Nephron progenitor cell (in vitro differentiated cells): Measurements from ENCODE around the gene TNFAIP8L3.

Experiments used
- DNase-seq: peaks from one replicate; pipeline ENCODE4 v3.0.0; 2021
- H3K27ac Mint-ChIP-seq: 2 replicates; pipeline ENCODE4 v1.8.0; 2021; ENCODE audit warnings: mild to moderate bottlenecking, moderate library complexity, mixed read lengths
- H3K27me3 Mint-ChIP-seq: 2 replicates; pipeline ENCODE4 v1.8.0; 2021; ENCODE audit warnings: mild to moderate bottlenecking, low read depth, mixed read lengths; ENCODE audit not compliant: poor library complexity
- H3K36me3 Mint-ChIP-seq: 2 replicates; pipeline ENCODE4 v1.8.0; 2021; ENCODE audit warnings: low read depth, mixed read lengths
- H3K4me1 Mint-ChIP-seq: 2 replicates; pipeline ENCODE4 v1.8.0; 2021; ENCODE audit warnings: mixed read lengths
- H3K4me3 Mint-ChIP-seq: 2 replicates; pipeline ENCODE4 v1.8.0; 2021; ENCODE audit warnings: mild to moderate bottlenecking, moderate library complexity, mixed read lengths
- H3K9me3 Mint-ChIP-seq: 2 replicates; pipeline ENCODE4 v1.8.0; 2021; ENCODE audit warnings: mild to moderate bottlenecking, moderate library complexity, mixed read lengths
- TF ChIP-seq, protein P1 (sequence below): fragments of 200-600 bp; sonication (generic); IDR thresholded peaks from 2 replicates; pipeline ENCODE4 v1.5.0; 2021; ENCODE audit warnings: antibody characterized with exemption

The TNFAIP8L3 gene

DNA sequence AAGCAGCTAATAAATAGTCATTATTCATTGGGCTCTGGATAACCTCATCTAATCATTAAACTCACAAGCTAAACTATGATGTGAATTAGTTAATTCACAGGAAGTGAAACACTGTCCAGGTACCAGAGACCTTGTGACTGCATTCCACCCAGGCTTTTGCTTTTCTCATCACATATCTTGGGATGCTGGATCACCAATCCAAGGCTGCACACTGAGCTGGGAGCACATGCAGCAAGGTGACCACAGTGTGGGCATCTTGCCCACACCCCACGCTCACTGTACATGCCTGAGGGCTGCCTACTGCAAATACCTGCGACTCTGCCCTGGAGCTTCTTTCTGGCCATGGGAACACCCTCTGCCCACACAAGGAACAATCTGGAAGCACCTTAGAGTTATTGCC, 40.6 kb upstream of the TNFAIP8L3 start:
- peaks cover 10% of the 10 kb centered on the region for H3K9me3 Mint-ChIP-seq
- H3K27me3 Mint-ChIP-seq = peaks cover 3% of the 10 kb centered on the region
- no peak overlapping the region for H3K27ac Mint-ChIP-seq
- no peak overlapping the region for H3K4me3 Mint-ChIP-seq
- peaks cover 6% of the 10 kb centered on the region for H3K4me1 Mint-ChIP-seq
- no peaks in the 10 kb centered on the region for H3K36me3 Mint-ChIP-seq
- TF ChIP-seq, protein P1, sequence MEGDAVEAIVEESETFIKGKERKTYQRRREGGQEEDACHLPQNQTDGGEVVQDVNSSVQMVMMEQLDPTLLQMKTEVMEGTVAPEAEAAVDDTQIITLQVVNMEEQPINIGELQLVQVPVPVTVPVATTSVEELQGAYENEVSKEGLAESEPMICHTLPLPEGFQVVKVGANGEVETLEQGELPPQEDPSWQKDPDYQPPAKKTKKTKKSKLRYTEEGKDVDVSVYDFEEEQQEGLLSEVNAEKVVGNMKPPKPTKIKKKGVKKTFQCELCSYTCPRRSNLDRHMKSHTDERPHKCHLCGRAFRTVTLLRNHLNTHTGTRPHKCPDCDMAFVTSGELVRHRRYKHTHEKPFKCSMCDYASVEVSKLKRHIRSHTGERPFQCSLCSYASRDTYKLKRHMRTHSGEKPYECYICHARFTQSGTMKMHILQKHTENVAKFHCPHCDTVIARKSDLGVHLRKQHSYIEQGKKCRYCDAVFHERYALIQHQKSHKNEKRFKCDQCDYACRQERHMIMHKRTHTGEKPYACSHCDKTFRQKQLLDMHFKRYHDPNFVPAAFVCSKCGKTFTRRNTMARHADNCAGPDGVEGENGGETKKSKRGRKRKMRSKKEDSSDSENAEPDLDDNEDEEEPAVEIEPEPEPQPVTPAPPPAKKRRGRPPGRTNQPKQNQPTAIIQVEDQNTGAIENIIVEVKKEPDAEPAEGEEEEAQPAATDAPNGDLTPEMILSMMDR = no peak
- DNase-seq = no peak

DNA sequence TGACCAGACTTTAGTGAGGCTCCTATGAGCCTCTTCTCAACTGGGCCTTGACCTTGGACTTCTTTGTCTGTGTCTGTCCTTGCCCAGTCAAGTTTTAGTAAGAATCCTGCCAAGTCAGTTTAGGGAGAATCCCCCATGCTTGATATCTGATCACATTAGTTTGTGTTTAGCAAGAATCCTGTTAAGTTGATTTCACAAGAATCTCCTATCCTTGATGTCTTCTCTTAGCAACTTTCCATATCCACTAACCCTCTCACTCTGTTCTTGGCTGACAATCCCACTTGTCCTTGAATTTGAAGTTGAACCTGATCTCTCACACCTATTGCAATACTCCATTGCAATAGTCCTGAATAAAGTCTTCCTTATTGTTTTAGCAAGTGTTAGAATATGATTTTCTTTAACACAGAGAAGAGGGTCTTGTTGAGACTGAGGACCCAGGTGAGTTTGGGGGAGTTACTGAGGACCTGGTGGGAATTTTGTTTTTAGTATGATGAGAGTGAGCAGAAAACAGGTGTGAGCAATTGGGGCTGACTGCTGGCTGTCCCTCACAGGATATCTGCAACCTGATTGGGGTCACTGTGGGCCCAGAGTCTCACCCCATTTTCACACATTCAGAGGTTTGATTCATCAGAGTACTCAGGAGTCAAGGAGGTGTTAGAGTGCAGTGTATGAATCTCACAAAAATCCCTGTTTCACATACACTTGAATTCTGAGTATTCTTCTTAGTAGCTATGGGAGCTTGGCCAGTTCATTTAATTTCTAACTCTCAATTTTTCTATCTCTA, 39.9 kb upstream of the TNFAIP8L3 start:
- Mint-ChIP-seq H3K9me3 (peaks cover 3% of the 10 kb centered on the region), H3K4me1 (peaks cover 6% of the 10 kb centered on the region), H3K27me3 (peaks cover 3% of the 10 kb centered on the region), H3K27ac (no peak overlapping the region), H3K36me3 (no peaks in the 10 kb centered on the region), H3K4me3 (no peak overlapping the region)
- no peak for DNase-seq
- TF ChIP-seq, protein P1 = no peak

DNA sequence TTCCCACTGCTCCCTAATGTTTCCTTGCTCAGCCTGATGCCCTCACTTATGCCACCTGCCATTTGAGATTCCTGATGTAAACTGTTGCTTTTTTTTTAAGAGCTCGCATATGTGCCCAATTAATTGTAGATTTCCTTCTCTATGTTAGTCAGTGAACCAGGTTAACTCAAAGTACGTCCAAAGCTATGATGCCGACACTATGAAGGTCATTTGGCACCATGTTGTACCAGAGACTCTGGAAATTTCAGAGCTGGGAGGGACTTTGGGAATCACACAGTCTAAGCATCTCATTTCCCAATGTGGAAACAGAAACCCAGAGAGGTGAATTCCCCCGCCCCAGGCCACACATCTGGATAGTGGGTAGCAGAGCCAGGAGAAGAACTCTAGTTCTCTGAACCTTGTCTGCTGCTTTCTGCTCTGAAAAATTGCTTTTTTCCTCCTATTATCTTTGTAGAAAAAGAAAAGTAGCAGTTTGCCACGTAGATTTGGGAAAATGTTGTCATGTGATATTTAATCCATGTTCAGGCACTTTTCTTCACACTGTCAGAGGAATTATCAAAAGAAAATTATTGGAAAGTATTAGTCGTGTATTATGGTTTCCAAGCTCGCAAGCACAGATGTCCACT, 38.5 kb upstream of the TNFAIP8L3 start:
- no peaks in the 10 kb centered on the region for H3K9me3 Mint-ChIP-seq
- TF ChIP-seq, protein P1 = peak; percentile 17
- no peak overlapping the region for H3K27ac Mint-ChIP-seq
- peaks cover 6% of the 10 kb centered on the region for H3K4me1 Mint-ChIP-seq
- H3K4me3 Mint-ChIP-seq = no peak overlapping the region
- H3K27me3 Mint-ChIP-seq = peaks cover 3% of the 10 kb centered on the region
- DNase-seq = no peak
- H3K36me3 Mint-ChIP-seq = no peaks in the 10 kb centered on the region

DNA sequence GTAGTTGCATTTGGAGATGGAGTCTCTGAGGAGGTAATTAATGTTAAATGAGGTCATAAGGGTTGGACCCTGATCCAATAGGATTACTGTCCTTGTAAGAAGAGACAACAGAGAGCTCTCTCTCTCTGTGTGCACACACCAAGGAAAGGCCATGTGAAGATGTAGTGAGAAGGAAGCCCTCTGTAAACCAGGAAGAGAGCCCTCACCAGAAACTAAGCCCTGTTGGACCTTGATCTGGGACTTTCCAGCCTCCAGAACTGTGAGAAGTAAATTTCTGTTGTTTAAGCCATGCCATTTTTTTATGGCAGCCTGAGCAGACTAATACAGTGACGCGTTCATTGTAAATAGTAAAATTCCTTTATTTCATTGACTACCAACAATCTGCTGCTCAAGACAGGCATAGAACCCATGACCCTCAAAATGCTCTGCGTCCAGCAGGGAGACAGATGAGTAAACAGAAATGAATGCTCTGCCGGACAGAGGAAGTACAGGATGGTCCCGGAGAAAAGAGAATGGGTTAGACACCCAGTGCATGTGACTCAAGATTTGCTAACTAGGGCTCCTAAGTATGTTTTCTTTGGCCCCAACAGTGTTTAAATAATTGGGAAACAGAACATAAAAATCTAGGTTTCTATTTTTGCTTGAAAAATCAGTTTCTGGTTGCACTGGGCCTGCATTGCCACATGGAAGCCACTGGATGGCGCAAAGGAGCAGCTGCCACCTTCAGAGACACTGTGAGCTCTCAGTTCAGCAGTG, 37.9 kb upstream of the TNFAIP8L3 start:
- Mint-ChIP-seq H3K4me3 (no peak overlapping the region), H3K4me1 (peaks cover 6% of the 10 kb centered on the region), H3K27ac (no peak overlapping the region), H3K36me3 (no peaks in the 10 kb centered on the region), H3K9me3 (no peaks in the 10 kb centered on the region), H3K27me3 (peaks cover 3% of the 10 kb centered on the region)
- TF ChIP-seq, protein P1 = peak; percentile 94
- DNase-seq = peak; percentile 51

DNA sequence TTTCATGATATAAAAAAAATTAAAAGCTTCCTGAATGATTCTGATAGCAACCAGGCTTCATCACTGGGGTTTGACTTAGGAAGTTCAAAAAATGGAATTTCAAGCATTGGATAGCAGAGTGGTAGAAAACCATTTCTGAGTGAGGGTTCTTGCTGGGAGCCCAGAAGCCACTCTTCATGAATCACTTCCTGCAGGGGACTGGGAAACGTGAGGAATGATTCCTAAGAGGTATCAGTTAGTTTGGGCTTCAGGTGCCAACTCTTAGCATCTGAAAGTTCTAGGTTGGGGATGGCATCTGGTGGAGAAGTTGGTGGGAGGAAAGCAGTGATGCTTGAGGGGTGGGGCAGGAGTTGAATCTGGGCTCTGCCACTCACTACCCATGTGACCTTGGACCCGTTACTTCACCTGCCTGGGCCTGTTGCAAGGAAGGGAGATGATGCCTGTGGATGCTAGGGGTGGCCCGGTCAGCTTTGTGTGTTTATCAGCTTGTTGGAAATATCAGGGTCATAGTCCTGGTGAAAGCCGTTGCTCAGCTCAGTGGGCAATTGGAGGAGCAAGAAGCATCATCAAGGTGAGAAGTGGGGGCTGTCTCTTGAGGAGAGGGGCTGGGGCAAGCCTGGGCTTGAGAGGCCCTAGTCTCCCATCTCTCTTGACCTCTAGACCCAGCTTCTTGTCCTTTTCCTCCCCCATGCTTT, 37.0 kb upstream of the TNFAIP8L3 start:
- peaks cover 6% of the 10 kb centered on the region for H3K4me1 Mint-ChIP-seq
- no peak overlapping the region for H3K27ac Mint-ChIP-seq
- H3K9me3 Mint-ChIP-seq = no peaks in the 10 kb centered on the region
- no peaks in the 10 kb centered on the region for H3K36me3 Mint-ChIP-seq
- DNase-seq = no peak
- TF ChIP-seq, protein P1 = no peak
- no peak overlapping the region for H3K4me3 Mint-ChIP-seq
- peaks cover 3% of the 10 kb centered on the region for H3K27me3 Mint-ChIP-seq
